HEK293T (cell line): ENCODE results near the gene EFCAB6.

Experiments used
- FOXA1 ChIP-seq: fragments of 450-650 bp; IDR thresholded peaks from 2 replicates; pipeline ENCODE4 v1.6.1; 2016; ENCODE audit warnings: mild to moderate bottlenecking
- HDGF ChIP-seq: fragments of 450-650 bp; IDR thresholded peaks from 2 replicates; pipeline ENCODE4 v1.6.1; 2017; ENCODE audit warnings: antibody characterized with exemption, borderline replicate concordance
- L3MBTL2 ChIP-seq: fragments of 450-650 bp; conservative IDR thresholded peaks from 2 replicates; pipeline ENCODE4 v1.6.1; 2016; ENCODE audit warnings: mild to moderate bottlenecking
- SP1 ChIP-seq: fragments of 450-650 bp; IDR thresholded peaks from 2 replicates; pipeline ENCODE4 v1.6.1; 2017
- SUZ12 ChIP-seq: fragments of 450-650 bp; IDR thresholded peaks from 2 replicates; pipeline ENCODE4 v1.6.1; 2016; ENCODE audit warnings: mild to moderate bottlenecking
- ZNF384 ChIP-seq: fragments of 450-650 bp; IDR thresholded peaks from 2 replicates; pipeline ENCODE4 v1.6.1; 2016

DNA sequence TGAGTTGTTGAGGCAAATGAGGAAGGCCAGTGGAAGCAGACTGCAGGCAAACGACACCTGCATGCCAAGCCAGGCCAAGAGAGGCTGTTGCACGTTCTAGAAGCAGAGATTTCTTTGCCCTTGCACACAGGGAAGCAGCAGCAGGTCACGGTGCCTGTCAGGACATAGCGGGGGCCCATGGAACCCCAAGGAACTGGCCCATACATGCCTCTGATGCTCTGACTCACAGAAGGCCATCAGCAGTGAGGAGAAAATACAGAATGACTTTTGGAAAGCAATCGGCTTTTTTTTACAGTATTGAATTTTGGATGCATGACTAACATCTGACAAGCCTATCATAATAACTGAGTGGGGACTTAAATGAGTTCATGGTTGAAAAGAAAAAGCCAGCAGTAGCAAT, 276.4 kb downstream of the EFCAB6 start:
- no peak for TF ChIP-seq FOXA1
- no peak for TF ChIP-seq SP1
- TF ChIP-seq SUZ12: no peak
- TF ChIP-seq ZNF384: no peak
- no peak for TF ChIP-seq HDGF
- TF ChIP-seq L3MBTL2: no peak
